GM19455 (cell line): ENCODE results near the gene ADGRG6.

Experiments
- ATAC-seq: cut with Tn5 transposase; IDR thresholded peaks from one replicate; pipeline ENCODE4 v1.9.1; 2021; ENCODE audit not compliant: unreplicated experiment

Gene ADGRG6

DNA sequence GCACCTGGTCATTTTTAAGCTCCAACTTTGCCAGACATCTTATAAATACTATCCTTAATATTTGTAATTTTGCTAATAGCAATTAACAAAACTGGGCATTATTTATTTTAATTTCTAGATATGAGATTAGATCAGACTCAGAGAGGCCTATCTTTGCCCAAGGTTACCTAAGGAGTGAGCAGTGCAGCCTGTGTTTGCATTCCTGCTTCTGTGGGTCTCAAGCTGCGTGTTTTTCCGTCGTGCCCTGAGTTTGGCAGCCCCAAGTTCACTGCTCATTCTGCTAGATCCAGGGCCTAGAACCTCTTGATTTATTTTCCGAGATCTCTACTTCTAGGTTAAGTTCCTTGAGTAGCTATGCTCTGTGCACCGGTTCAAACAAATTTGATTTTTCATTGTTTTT is 11.0 kb upstream of the ADGRG6 start:
- no peak for ATAC-seq

DNA sequence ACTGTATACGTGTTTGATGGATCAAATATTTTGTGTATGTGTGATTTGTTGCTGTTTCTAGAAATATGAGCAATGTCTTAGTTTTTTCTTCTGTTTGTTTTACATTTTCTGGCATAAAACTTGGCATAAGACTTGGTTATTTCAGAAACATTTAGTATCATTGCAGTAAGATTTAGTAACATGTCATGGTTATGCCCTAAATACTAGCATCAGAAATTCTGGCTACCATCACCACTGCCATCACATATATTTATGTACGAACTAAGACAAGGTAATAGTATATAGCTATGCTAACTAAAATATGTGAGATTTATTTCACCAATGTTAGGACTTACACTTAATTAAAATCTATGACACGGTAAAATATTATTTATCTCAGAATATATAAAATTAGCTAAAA is 10.3 kb upstream of the ADGRG6 start:
- ATAC-seq: no peak

DNA sequence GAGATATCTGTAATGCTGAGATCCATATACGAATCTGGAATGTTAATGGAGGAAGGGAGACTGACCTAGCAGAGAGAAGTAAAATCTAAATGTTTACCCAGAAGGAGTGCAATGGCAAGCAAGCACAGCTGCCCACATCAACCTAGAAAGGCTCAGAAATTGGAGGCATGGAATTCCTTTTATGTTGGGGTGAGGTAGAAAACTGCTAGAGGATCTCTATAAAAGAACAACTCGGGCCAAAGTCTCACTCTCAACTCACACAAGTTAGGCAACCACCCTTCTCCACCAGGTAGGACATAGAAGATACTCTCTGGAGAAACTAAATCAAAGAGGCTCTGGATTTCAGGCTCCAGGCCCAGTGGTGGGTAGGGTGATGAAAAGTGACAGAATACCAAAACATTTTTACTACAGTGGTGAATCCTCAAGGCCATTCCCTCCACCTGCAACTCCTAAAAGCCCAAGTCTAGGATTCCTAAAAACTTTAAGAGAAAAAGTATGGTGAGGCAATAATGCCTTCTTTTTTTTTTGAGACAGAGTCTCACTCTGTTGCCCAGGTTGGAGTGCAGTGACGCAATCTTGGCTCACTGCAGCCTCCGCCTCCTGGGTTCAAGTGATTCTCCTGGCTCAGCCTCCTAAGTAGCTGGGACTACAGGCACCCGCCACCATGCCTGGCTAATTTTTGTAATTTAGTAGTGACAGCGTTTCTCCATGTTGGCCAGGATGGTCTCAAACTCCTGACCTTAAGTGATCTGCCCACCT is 9.5 kb upstream of the ADGRG6 start:
- no peak for ATAC-seq

DNA sequence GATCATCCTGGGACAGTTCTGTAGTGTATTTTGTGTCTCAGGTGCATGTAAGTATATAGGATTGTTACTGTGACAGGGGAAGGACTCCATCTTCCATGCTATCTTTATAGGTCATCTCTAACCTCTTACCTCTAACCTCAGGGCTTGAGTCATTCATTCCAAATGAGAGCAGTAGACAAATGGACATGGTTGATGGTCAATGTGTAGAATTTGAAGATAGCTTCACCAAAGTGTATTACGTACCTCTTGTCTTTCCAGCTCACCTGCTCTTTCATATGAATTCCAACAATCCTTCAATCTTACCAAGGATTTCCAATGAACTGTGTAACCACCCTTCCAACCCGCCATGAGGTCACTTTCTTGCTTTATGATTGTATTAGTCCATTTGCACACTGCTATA is 8.7 kb upstream of the ADGRG6 start:
- no peak for ATAC-seq

DNA sequence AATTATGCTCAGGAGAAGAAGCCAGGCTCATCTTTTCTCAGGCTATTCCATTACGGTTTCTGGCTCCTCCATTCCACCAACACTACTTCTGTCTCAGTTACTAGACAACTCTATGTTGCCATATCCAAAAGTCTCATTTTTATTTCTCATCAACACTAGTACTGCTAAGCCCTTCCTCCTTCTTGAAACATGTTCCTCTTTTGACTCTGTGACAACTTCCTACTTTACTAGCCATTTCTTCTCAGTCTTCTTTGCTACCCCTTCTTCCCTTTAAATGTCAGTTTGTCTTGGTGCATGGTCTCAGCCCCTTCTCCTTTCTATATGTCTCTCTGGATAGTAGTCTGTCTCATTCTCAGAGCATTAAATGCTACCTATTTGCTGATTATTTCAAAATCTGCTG is 7.1 kb upstream of the ADGRG6 start:
- ATAC-seq: no peak

DNA sequence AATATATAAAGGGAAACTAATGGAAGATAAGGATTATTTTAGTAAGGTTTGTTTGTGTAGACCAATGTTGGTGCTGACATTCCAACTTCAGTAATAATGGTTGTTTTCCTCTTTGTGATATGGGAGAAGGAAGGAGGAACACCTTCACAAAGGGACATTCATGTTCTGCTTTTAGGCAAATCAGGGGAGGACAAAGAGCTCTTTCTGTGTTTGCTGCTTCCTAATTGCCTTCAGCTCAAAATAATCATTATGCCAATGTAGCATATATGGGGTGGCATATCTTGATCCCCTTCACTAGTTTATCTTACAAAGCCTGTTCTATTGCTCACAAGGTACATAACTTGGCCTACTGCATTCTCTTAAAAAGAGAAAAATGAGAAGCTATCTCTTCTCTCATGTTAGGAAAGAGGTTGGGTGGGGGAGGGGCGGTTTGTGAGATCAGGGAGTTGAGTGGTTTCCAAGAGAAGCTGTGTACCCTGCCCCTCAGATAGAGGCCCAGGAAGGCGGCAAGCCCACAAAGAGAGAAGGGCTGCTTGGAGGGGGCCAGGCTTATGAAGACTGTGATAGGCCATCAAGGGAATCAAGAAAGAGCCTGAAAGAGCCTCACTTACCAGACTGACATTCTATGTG is 4.7 kb upstream of the ADGRG6 start:
- no peak for ATAC-seq

DNA sequence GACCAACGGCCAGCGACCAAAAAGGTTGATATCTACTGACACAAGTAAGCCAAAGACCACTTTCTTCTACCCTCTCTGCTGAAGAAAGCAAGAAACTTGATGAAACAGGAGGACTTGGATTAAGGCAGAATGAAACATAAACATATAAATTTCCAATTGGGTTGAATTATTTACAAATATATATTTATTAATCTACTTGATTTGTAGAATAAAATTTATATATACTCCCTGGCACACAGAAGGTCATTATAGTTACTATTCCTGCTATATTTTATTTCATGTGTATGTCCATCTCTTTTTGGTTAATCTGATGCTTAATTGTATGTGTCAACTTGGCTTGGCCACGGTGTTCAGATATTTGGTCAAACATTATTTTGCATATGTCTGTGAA is 4.2 kb upstream of the ADGRG6 start:
- no peak for ATAC-seq

DNA sequence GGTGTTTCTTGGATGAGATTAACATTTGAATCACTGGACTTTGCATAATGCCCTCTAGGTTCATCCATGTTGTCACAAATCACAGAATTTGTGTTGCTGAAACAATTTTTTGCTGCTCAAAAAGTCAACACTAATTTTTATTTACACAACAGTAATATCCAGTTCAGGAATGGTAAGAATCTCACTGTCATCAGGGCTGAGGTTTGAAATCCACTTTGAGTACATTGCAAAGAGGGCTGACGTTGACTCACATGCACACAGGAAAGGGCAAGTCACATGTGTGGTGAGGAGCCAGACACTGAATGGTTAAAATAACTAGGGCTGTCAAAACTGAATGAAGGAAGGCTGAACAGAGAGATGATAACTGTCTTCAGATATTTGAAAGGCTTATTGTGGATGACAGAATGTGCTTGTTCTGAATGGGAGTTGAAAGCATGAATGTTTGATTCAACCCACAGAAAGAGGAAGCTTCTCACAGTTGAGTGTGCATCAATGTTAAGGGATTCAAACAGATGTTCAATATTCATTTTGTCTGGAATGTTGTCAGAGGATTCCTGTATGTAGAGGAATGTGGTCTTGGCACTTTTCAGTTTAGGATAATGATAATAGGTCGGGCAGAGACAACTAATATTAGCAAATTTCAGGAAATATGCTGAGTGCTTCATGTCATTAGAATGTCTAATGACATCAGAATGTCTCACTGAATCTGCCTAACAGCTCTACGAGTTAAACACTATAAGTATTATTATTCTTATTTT is 3.6 kb upstream of the ADGRG6 start:
- no peak for ATAC-seq

DNA sequence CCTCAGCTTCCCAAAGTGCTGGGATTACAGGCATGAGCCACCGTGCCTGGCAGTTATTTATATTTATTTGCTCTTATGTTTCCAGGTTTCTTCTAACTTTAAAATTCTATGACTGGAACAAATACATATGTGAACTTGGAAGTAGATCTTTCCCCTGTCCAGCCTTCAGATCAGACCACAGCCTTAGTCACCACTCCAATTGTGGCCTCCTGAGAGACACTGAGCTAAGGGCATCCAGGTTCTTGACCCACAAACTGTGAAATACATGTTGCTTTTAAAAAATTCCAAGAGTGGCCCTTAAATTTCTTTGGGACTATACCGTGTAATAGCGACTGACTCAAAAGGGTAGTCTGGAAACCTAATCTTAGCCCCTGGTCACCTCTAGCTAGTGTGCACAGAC is 1.5 kb upstream of the ADGRG6 start:
- no peak for ATAC-seq

DNA sequence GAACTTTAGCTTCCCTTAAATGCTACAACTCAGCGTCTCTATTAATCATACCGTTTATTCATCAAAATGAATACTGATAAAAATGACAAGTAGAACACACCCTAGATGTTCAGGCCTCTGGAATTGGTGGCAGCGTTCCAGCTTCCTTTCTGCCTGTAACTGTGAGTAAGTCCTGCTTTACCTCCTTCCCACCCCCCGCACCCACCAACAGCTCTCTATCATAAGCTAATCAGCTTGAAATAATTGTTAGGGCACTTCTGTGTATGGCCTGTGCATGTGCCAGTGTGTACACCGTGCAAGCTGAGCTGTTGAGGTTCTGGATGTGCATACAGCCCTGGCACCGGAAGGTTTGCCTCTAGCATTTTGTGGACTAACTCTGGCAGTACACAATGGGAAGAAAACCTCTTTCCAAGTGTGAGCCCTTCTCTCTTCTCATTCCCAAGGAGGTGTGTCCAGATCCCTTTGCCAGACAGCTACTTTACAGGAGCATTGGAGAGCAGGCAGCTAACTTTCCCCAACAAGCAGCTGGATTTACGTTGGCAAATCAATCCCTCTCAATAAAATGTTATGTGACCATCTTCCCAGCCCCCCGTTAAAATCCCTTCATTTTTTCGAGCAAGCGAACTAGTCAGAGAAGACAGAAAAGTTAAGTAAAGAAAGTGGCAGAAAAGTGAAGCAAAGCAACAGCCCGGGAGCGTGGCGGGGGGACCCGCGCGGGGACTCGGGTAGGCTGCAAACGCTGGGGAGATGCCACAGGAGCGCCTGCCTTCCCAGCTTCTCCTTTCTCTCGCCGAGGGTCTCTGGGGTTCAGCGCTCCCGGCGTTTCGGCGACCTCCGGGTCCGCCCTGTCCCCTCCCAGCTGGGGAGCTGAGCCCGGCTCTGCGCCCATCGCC is 803 bp upstream of the ADGRG6 start:
- ATAC-seq: no peak

DNA sequence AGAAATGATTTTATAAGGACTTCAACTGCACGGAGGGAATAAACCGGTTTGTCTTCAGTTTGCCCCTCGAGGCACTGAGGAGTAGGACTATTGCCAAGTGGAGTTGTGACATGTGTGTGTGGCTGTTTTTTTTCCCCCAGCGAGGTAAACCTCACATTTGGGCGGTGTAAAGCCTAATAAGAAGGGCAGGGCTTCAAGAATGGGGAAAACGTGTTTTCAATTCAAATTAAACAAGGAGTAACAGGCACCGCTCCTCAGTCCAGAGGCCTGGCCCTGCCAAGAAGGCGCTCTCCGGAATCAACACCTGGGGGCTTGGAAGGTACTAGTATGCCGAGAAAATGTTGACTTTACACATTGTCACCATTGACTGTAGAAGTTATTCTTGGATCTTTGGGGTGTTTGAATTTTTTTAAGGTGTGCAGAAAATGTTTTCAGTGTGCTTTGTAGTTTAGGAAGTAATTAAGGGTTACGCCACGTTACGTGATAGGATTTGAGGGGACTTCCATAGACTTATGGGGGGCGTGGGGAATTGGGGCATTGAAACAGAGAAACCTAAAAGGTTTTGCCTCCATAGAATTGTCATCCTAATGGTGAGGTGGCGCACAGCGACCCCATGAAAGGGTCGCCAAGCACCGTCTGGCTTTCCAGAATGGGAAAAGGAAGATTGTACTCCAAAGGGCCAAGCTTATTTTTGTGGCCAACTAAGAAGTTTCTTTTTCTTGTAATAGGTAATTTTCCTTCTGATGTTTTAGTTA is 791 bp downstream of the ADGRG6 start:
- no peak for ATAC-seq

DNA sequence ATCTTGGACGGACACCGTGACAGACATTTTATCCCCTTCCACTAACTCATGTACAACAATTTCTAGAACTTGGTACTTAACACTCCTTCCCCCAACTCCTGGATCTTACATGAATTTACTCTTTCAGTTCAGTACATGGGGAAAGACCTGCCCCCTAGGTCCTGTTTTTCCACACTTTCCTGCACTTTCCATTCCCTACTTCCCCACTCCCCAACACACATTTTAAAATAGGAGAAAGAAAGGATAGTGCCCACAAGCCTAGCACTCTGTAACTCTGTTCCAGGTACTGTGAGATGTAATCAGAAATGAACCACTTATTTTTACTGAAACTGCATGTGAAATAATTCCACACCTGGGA is 1.3 kb downstream of the ADGRG6 start:
- no peak for ATAC-seq

DNA sequence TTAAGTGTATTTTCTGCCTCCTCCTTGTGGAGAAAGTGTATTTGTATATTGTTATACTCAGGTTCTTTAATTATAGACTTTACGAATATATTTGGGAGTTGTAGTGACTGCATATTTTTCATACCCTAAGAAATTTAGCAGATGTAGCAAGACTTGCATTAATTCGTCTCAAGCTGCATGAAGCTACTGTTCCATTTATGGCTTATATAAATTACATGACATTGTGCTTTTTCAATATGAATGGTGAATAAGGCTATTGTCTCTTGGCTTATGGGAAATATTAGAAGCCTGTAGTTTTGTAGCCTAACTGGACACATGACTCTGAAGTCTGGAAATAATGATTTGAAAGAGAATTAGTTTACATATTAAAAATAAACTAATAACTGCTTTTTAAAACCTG is 2.4 kb downstream of the ADGRG6 start:
- no peak for ATAC-seq

DNA sequence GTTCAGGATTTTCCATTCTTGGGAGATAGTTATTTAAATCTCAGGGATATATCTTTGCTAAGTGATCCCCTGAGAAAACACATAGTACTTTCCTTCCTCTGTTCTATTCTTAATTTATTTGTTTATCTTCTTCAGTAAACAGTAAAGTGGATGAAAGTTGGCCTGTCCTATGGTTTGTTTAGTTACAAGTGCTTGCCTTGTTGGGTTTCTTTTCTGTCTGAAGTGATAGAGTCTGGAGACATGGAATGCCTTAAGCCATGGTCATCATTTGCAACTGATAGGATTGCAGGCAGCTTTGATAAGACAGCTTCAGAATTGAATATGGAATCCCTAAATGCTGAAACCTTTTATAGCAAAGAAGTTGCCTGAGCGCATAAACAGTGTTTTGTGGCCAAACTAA is 4.9 kb downstream of the ADGRG6 start:
- no peak for ATAC-seq

DNA sequence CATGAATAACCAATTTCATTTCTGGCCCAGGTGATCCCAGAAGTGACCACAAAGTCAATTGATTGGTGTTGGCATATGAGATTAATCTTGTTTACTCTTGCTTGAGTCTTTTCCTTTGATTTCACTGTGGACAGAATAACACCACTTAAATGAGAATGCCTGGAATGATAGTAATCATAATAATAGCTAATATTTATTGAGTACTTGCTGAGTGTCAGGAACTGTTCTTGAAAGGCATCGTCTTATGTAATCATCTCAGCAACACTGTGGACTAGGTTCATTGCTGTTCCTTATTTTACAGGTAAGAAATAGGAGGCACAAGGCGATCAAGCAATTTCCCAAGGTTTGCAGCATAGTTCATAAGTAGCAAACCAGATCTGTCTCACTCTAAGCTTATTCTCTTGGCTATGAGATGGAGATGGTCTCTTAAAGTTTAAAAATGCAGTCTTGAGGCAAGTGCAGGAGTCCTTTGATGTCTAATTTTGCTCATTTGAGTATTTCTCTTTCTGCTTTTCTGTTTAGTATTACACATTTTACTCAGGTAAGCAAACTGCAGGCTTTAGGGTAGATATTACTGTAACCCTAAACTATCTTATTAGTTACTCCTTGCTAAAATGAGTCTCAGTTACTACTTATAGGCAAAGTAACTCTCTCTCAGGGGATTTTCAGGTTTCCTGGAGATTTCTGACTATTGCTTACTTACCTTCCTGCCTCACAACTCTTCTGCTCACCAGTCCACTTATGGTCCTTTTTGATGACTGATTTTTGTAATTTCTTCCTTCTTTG is 6.3 kb downstream of the ADGRG6 start:
- ATAC-seq: no peak

DNA sequence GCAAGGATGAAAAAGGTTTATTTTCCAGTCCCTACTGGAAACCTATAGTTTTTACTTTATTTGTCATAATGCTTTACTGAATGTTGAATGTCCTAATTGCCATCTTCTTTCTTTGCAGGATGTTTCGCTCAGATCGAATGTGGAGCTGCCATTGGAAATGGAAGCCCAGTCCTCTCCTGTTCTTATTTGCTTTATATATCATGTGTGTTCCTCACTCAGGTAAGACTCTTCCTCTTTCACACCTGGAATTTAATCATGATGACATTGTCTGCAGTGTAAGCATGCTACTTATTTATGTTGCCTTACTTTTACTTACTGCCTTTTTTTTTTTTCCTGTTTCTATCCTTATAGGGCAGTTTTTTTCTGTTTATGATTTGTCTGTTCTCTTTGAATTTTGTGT is 7.6 kb downstream of the ADGRG6 start:
- ATAC-seq: no peak

DNA sequence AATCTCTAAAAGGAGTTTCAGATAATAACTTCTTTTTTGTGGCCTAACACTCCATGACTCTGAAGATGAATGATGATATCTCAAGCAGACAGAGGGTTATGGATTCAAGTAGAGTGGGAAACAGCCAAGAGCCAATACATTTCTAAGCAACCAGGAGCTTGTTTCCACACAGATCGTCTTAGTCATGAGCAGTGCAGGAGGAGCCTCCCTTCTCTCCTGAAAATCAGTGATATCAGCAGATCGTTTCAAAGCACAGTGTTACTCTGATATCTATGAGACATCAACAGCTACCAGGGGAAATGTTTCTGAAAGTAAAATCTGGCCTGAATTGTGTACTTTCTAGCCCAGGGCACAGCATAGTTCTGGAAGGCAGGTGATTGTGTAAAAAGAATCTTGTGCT is 11.5 kb downstream of the ADGRG6 start:
- ATAC-seq: no peak

DNA sequence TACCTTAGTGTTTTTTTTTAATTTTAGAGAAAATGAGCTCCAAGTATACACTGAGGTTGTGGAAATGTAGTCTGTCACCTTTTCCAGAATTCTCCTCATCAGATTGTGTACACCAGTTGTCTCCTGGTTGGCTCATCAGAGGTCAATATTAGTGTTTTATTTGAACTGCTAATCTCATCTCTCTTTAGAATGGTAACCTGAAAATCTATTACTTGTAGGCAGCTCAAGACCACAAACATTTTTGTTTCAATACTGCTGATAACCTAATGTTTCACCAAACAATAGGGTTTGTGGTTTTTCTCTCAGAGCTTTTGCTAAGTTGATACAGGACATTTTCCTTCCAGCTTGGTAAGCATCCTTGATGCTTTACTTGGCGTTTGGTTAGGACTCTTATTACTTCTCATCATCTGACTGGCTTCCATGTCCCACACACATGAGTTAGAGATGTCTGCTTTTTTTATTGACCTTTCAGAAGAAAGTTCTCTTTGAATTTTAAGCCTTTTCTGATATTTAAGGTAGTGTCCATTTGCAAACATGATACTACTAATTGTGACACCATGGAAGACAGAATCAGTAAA is 15.1 kb downstream of the ADGRG6 start:
- ATAC-seq: no peak

DNA sequence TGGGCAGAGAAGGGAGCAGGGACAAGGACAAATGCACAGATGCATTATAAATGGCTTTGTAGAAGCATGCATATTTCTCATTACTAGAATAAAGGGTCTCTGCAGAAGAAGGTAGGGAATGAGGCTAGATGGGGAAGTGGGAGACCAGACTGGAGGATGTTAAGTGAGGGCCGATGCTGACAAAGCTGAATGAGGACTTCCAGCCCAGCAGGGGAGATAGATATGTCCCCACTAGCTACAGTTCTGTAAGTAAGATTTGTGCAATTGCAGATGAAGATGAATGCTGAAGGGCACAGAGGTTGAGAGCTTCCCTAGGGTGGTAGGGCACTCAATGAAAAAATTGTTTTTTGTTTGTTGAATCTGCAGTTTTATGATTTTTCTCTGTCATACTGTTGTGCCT is 16.9 kb downstream of the ADGRG6 start:
- no peak for ATAC-seq

DNA sequence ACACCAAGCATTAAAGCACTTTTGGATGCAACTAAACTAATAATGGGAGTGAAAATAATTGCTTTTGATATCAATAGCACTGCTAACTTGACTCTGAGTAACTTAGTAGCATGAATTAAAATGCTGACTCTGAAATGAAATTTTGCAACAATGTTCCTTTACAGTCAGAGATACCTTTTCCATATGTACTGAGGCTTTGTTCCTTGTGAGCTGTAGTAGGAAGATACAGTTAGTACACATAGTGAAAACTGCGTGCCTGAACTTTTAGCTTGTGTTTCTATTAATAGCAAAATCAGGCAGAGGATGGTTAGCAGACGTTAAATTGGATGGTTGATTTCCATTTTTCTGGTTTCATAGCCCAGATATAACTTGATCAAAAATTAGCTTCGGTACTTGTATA is 18.6 kb downstream of the ADGRG6 start:
- no peak for ATAC-seq
